HepG2 (cell line): ENCODE results near the gene ARL14EP. TPM values are rescaled to one million over a fixed set of nuclear protein-coding genes. Genes with fewer than 3 reads are reported as not detected.
A peak's percentile ranks its signal among the peaks of the same experiment; 100 is the strongest.

Source experiments
- CREBL2 ChIP-seq: sonication (generic); formaldehyde crosslinking; IDR thresholded peaks from 2 replicates; pipeline ENCODE4 v1.8.1; 2023; ENCODE audit warnings: missing genetic modification reagents, mild to moderate bottlenecking, borderline replicate concordance
- HNF4G ChIP-seq, 2 experiments: sonication (generic) in 1 of 2; formaldehyde crosslinking in 1 of 2; IDR thresholded peaks; 2 replicates each; pipeline versions ENCODE4 v1.4.0 to v1.6.1; 2011 to 2020; ENCODE audit warnings: borderline replicate concordance in 2 of 2, low read depth in 2 of 2, mild to moderate bottlenecking in 2 of 2, low read length in 1 of 2, missing genetic modification reagents in 1 of 2, moderate library complexity in 1 of 2
- MED8 ChIP-seq: sonication (generic); formaldehyde crosslinking; IDR thresholded peaks from 2 replicates; pipeline ENCODE4 v1.8.1; 2023; ENCODE audit warnings: mild to moderate bottlenecking, missing genetic modification reagents; ENCODE audit not compliant: insufficient replicate concordance
- MIER2 ChIP-seq: IDR thresholded peaks from 2 replicates; pipeline ENCODE4 v1.6.1; 2016; ENCODE audit warnings: missing biosample characterization, missing genetic modification reagents
- PHF8 ChIP-seq: sonication (generic); formaldehyde crosslinking; IDR thresholded peaks from 2 replicates; pipeline ENCODE4 v1.5.0; 2020; ENCODE audit warnings: missing genetic modification reagents
- RNF2 ChIP-seq: fragments of 450-650 bp; conservative IDR thresholded peaks from 2 replicates; pipeline ENCODE4 v1.6.1; 2016; ENCODE audit warnings: low read depth
- SATB2 ChIP-seq: sonication (generic); formaldehyde crosslinking; IDR thresholded peaks from 2 replicates; pipeline ENCODE4 v1.5.0; 2020; ENCODE audit warnings: missing genetic modification reagents
- ZNF281 ChIP-seq: sonication (generic); formaldehyde crosslinking; IDR thresholded peaks from 2 replicates; pipeline ENCODE4 v1.4.0; 2020; ENCODE audit warnings: missing genetic modification reagents, borderline replicate concordance
- ZNF407 ChIP-seq: sonication (generic); formaldehyde crosslinking; IDR thresholded peaks from one replicate; pipeline ENCODE4 v1.5.1; 2020; ENCODE audit warnings: mild to moderate bottlenecking, missing genetic modification reagents; ENCODE audit errors: not compliant biosample characterization
- ZNF546 ChIP-seq: sonication (generic); formaldehyde crosslinking; conservative IDR thresholded peaks from 2 replicates; pipeline ENCODE4 v1.8.1; 2023; ENCODE audit warnings: mild to moderate bottlenecking, missing genetic modification reagents
- ZNF552 ChIP-seq: sonication (generic); formaldehyde crosslinking; IDR thresholded peaks from 2 replicates; pipeline ENCODE4 v1.9.0; 2022; ENCODE audit warnings: missing genetic modification reagents, mild to moderate bottlenecking, borderline replicate concordance
- ZNF615 ChIP-seq: sonication (generic); formaldehyde crosslinking; IDR thresholded peaks from 2 replicates; pipeline ENCODE4 v1.5.0; 2020; ENCODE audit warnings: mild to moderate bottlenecking, missing genetic modification reagents, borderline replicate concordance
- ZSCAN20 ChIP-seq: sonication (generic); formaldehyde crosslinking; IDR thresholded peaks from 2 replicates; pipeline ENCODE4 v1.4.0; 2020; ENCODE audit warnings: missing genetic modification reagents, mild to moderate bottlenecking, borderline replicate concordance
- polyA plus RNA-seq, 8 experiments: library from polyadenylated mRNA; depleted of rRNA in 3 of 8; stranded (reverse) in 7 of 8; unstranded in 1 of 8; fragments of >200 nt; fragmentation: Illumina TruSeq in 4 of 8; extraction: Trizol in 4 of 8; gene quantifications; 2 replicates each; pipeline versions ENCODE4 v1.2.1 to v1.2.3, GENCODE V29; 2011 to 2016; ENCODE audit warnings: low read depth in 4 of 8, missing spikeins in 1 of 8, mixed read lengths in 1 of 8; ENCODE audit not compliant: insufficient read depth in 1 of 8
- total RNA-seq, 5 experiments: library from RNA; depleted of rRNA; stranded (reverse); fragments of >200 nt; fragmentation: Illumina TruSeq; extraction: Trizol; gene quantifications; 2 replicates each; pipeline ENCODE4 v1.2.3, GENCODE V29; 2016; ENCODE audit warnings: low read depth in 1 of 5

The ARL14EP gene
- total and polyA plus RNA-seq, 2 of the 13 experiments (the other 11 are each of a cell fraction or from before 2014, with no cell fraction given) = 9.8 to 15.4 TPM

- 0 out of 2 replicates have a peak, but pooled peaks have one; percentile 26 for TF ChIP-seq ZNF552
- peak; percentile 83 for TF ChIP-seq ZNF407 (CRISPR knock-in tag)
- TF ChIP-seq ZSCAN20 (CRISPR knock-in tag) = peak; percentile 81; the same call in 1 of the 2 replicates
- TF ChIP-seq RNF2 = peak; percentile 96
- TF ChIP-seq MED8 (CRISPR knock-in tag) = peak; percentile 44
- peak; percentile 85 for TF ChIP-seq MIER2 (CRISPR knock-in tag)
- peak; percentile 23; the same call in 1 of the 2 replicates for TF ChIP-seq CREBL2 (CRISPR knock-in tag)
- peak; percentile 68; the same call in 1 of the 2 replicates for TF ChIP-seq ZNF546
- peak; percentile 75; the same call in 1 of the 2 replicates for TF ChIP-seq SATB2
- no peak; the same call in 1 of the 2 replicates for TF ChIP-seq ZNF281
- TF ChIP-seq HNF4G (IDR thresholded peaks at IDR 0.05; ENCODE audit: borderline replicate concordance, low read depth, low read length) = no peak
- no peak for TF ChIP-seq HNF4G (CRISPR knock-in tag; IDR thresholded peaks at IDR 0.05; ENCODE audit: borderline replicate concordance, low read depth)
- peak; percentile 98 for TF ChIP-seq PHF8 (CRISPR knock-in tag)
- 0 out of 2 replicates have a peak, but pooled peaks have one; percentile 46 for TF ChIP-seq ZNF615 (CRISPR knock-in tag)
Measured at GRCh38 chr11:30322826-30323710, at the start of gene ARL14EP (continued).
